Activated CD8-positive, alpha-beta T cell treated with anti-CD3 and anti-CD28 coated beads for 36 hours (primary cell): ENCODE results near the gene TEX14. TPM values are rescaled to one million over a fixed set of nuclear protein-coding genes. Genes with fewer than 3 reads are reported as not detected.

ENCODE experiments used
- ATAC-seq: fragments of 200-7000 bp; cut with Tn5 transposase; one replicate; pipeline ENCODE4 v1.10.0; 2021; ENCODE audit warnings: mild to moderate bottlenecking, moderate library complexity
- CTCF ChIA-PET: fragments of 350-600 bp; sonication (Branson Sonifier 250); formaldehyde crosslinking; loops from one replicate; lab custom pipeline; 2021; ENCODE audit warnings: antibody characterized with exemption; lab: Charles Lee
- POLR2A ChIA-PET: fragments of 350-600 bp; sonication (Branson Sonifier 250); formaldehyde crosslinking; loops from one replicate; lab custom pipeline; 2021; ENCODE audit warnings: antibody characterized with exemption; lab: Charles Lee
- DNase-seq: peaks from one replicate; pipeline ENCODE4 v3.0.0-alpha.2; 2020
- H3K27ac Mint-ChIP-seq: one replicate; pipeline ENCODE4 v1.8.0; 2021; ENCODE audit warnings: mild to moderate bottlenecking, mixed read lengths
- H3K27me3 Mint-ChIP-seq: one replicate; pipeline ENCODE4 v1.8.0; 2021; ENCODE audit warnings: mixed read lengths
- H3K36me3 Mint-ChIP-seq: one replicate; pipeline ENCODE4 v1.8.0; 2021; ENCODE audit warnings: low read depth, mixed read lengths
- H3K4me1 Mint-ChIP-seq: one replicate; pipeline ENCODE4 v1.8.0; 2021; ENCODE audit warnings: low read depth, mixed read lengths
- H3K4me3 Mint-ChIP-seq: one replicate; pipeline ENCODE4 v1.8.0; 2021; ENCODE audit warnings: mild to moderate bottlenecking, moderate library complexity, mixed read lengths
- H3K9me3 Mint-ChIP-seq: one replicate; pipeline ENCODE4 v1.8.0; 2021; ENCODE audit warnings: mixed read lengths
- CTCF ChIP-seq: fragments of 200-600 bp; IDR thresholded peaks from one replicate; pipeline ENCODE4 v1.8.0; 2022; ENCODE audit warnings: antibody characterized with exemption, mild to moderate bottlenecking
- intact Hi-C: fragments of 100-400 bp; cut with micrococcal nuclease; formaldehyde crosslinking; loops from one replicate; pipeline ENCODE4 v1.10.0; 2022
- total RNA-seq, 2 experiments: library from RNA; stranded (reverse); gene quantifications; one replicate each; pipeline ENCODE4 v1.2.3, GENCODE V29; 2021

Gene TEX14
- total RNA-seq, 2 experiments from 2014 or later = 0.23 to 0.31 TPM

GRCh38 chr17:58507123-58507634 lies 184.7 kb downstream of the TEX14 start:
- Mint-ChIP-seq H3K9me3 (no peaks in the 10 kb centered on the region), H3K27me3 (no peaks in the 10 kb centered on the region), H3K36me3 (peaks cover 55% of the 10 kb centered on the region), H3K4me3 (no peak overlapping the region), H3K4me1 (peaks cover 15% of the 10 kb centered on the region), H3K27ac (no peak overlapping the region)
- CTCF ChIA-PET = no interaction called here
- TF ChIP-seq CTCF = no peak
- POLR2A ChIA-PET = interaction anchor here (0.6 to 0.8 kb wide), 2 partner anchors 14 to 337 kb away, joined by 3 read pairs; no protein-coding TSS in a partner anchor
- DNase-seq (no peak), ATAC-seq (no peak)
- intact Hi-C loops = no loop called here

Other genes with a start within 250 kb of the TEX14 start
- 1 to 10 TPM; 3.2 to 3.9 TPM for gene HSF5, start 203.6 kb downstream of the TEX14 start, total RNA-seq
- gene MTMR4, start 177.4 kb downstream of the TEX14 start, total RNA-seq = 10 to 100 TPM; 73.3 to 82.1 TPM
- 10 to 100 TPM; 73.3 to 76.8 TPM for gene RAD51C, start 557 bp upstream of the TEX14 start, total RNA-seq
- under 1 TPM in 1 of 2 experiments, not detected in 1; 0.07 TPM for gene PPM1E, start 63.8 kb upstream of the TEX14 start, total RNA-seq